ENCODE measurements around the gene CCDC137. TPM values are rescaled to one million over a fixed set of nuclear protein-coding genes. Genes with fewer than 3 reads are reported as not detected.

CCDC137 gene
- total and polyA plus RNA-seq, 2 of the 13 experiments (the other 11 are each of a cell fraction or from before 2014, with no cell fraction given): 14.6 to 39.1 TPM

- TF ChIP-seq ZSCAN22 (CRISPR knock-in tag; IDR thresholded peaks at IDR 0.05) (peak; percentile 46; the same call in 1 of the 2 replicates), IRF2 (CRISPR knock-in tag; IDR thresholded peaks at IDR 0.05) (peak; percentile 95), ZSCAN21 (CRISPR knock-in tag; IDR thresholded peaks at IDR 0.05; ENCODE audit: borderline replicate concordance) (peak; percentile 96), KDM5A (IDR thresholded peaks at IDR 0.05; ENCODE audit: borderline replicate concordance, low read length) (peak; percentile 89), ZNF639 (CRISPR knock-in tag; conservative IDR thresholded peaks at IDR 0.05) (peak; percentile 98), SALL1 (CRISPR knock-in tag; IDR thresholded peaks at IDR 0.05) (peak; percentile 90), SOX13 (IDR thresholded peaks at IDR 0.05) (0 out of 2 replicates have a peak, but pooled peaks have one; percentile 16), SOX13 (CRISPR knock-in tag; conservative IDR thresholded peaks at IDR 0.05 in 1 of 2, IDR thresholded peaks at IDR 0.05 in 1 of 2) (peak in 1 of 2 experiments; percentile 72; a peak in 2 of 4 replicates), CENPX (CRISPR knock-in tag; IDR thresholded peaks at IDR 0.05) (no peak), REXO4 (CRISPR knock-in tag; IDR thresholded peaks at IDR 0.05; ENCODE audit: borderline replicate concordance) (0 out of 2 replicates have a peak, but pooled peaks have one; percentile 61), NR3C1 (CRISPR knock-in tag; IDR thresholded peaks at IDR 0.05) (no peak), ZNF629 (CRISPR knock-in tag; conservative IDR thresholded peaks at IDR 0.05) (0 out of 2 replicates have a peak, but pooled peaks have one; percentile 25), ZMYM2 (CRISPR knock-in tag; IDR thresholded peaks at IDR 0.05) (no peak), GATAD1 (CRISPR knock-in tag; IDR thresholded peaks at IDR 0.05) (peak; percentile 98), HOXA7 (CRISPR knock-in tag; IDR thresholded peaks at IDR 0.05) (peak; percentile 90; the same call in 1 of the 2 replicates), KDM5B (CRISPR knock-in tag; IDR thresholded peaks at IDR 0.05; ENCODE audit: borderline replicate concordance) (peak; percentile 91), TCF12 (IDR thresholded peaks at IDR 0.05) (no peak), TCF12 (CRISPR knock-in tag; IDR thresholded peaks at IDR 0.05) (peak; percentile 90), TSC22D2 (CRISPR knock-in tag; IDR thresholded peaks at IDR 0.05; ENCODE audit: borderline replicate concordance) (peak; percentile 80)
- TF ChIP-seq, protein P1, sequence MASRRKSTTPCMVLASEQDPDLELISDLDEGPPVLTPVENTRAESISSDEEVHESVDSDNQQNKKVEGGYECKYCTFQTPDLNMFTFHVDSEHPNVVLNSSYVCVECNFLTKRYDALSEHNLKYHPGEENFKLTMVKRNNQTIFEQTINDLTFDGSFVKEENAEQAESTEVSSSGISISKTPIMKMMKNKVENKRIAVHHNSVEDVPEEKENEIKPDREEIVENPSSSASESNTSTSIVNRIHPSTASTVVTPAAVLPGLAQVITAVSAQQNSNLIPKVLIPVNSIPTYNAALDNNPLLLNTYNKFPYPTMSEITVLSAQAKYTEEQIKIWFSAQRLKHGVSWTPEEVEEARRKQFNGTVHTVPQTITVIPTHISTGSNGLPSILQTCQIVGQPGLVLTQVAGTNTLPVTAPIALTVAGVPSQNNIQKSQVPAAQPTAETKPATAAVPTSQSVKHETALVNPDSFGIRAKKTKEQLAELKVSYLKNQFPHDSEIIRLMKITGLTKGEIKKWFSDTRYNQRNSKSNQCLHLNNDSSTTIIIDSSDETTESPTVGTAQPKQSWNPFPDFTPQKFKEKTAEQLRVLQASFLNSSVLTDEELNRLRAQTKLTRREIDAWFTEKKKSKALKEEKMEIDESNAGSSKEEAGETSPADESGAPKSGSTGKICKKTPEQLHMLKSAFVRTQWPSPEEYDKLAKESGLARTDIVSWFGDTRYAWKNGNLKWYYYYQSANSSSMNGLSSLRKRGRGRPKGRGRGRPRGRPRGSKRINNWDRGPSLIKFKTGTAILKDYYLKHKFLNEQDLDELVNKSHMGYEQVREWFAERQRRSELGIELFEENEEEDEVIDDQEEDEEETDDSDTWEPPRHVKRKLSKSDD (CRISPR knock-in tag; IDR thresholded peaks at IDR 0.05; ENCODE audit: low read depth): peak; percentile 92
- TF ChIP-seq, protein P2, sequence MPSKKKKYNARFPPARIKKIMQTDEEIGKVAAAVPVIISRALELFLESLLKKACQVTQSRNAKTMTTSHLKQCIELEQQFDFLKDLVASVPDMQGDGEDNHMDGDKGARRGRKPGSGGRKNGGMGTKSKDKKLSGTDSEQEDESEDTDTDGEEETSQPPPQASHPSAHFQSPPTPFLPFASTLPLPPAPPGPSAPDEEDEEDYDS (CRISPR knock-in tag; IDR thresholded peaks at IDR 0.05): peak; percentile 86; the same call in 1 of the 2 replicates
- TF ChIP-seq, protein P3, sequence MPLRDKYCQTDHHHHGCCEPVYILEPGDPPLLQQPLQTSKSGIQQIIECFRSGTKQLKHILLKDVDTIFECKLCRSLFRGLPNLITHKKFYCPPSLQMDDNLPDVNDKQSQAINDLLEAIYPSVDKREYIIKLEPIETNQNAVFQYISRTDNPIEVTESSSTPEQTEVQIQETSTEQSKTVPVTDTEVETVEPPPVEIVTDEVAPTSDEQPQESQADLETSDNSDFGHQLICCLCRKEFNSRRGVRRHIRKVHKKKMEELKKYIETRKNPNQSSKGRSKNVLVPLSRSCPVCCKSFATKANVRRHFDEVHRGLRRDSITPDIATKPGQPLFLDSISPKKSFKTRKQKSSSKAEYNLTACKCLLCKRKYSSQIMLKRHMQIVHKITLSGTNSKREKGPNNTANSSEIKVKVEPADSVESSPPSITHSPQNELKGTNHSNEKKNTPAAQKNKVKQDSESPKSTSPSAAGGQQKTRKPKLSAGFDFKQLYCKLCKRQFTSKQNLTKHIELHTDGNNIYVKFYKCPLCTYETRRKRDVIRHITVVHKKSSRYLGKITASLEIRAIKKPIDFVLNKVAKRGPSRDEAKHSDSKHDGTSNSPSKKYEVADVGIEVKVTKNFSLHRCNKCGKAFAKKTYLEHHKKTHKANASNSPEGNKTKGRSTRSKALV (CRISPR knock-in tag; IDR thresholded peaks at IDR 0.05): no peak; the same call in 1 of the 2 replicates
These were observed 36.6 kb downstream of the CCDC137 start, which contains the start of gene MRPL12 (continued) for GRCh38 chr17:81702934-81703746.
